Upper lobe of left lung (tissue), 4 donors: Measurements from ENCODE around the gene APBB2.

Source experiments
- POLR2A ChIP-seq, 4 donors: fragments of 450-650 bp; IDR thresholded peaks; one replicate each; pipeline ENCODE4 v1.5.1; 2016 to 2017; ENCODE audit warnings: antibody characterized with exemption in 4 of 4, mild to moderate bottlenecking in 2 of 4
- TF ChIP-seq, protein P1 (sequence below), 6 experiments: fragments of 450-650 bp in 4 of 6; fragments of 200-600 bp in 2 of 6; sonication (generic) in 2 of 6; IDR thresholded peaks; one replicate each; pipeline ENCODE4 v1.5.1; 2016 to 2019; ENCODE audit warnings: antibody characterized with exemption in 6 of 6

DNA sequence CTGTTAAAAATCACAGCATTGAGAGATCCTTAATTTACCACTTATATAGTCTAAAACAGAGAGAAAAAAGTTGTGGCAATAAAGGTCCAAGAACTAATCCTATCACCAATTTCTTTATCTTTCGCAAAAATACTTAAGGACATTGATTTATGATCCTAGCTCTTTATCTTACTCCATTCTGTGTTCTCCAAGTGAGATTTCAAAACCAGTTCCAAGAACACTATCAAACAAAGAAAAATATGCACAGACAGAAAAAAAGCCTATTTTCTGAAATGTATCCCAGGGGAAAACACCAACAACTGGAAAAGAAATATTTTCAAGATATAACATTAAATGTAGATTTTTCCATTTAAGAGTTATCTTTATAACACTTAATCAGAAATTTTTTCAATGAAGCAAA is 172.8 kb downstream of the APBB2 start:
- no peak for TF ChIP-seq POLR2A (IDR thresholded peaks at IDR 0.05)
- TF ChIP-seq, protein P1, sequence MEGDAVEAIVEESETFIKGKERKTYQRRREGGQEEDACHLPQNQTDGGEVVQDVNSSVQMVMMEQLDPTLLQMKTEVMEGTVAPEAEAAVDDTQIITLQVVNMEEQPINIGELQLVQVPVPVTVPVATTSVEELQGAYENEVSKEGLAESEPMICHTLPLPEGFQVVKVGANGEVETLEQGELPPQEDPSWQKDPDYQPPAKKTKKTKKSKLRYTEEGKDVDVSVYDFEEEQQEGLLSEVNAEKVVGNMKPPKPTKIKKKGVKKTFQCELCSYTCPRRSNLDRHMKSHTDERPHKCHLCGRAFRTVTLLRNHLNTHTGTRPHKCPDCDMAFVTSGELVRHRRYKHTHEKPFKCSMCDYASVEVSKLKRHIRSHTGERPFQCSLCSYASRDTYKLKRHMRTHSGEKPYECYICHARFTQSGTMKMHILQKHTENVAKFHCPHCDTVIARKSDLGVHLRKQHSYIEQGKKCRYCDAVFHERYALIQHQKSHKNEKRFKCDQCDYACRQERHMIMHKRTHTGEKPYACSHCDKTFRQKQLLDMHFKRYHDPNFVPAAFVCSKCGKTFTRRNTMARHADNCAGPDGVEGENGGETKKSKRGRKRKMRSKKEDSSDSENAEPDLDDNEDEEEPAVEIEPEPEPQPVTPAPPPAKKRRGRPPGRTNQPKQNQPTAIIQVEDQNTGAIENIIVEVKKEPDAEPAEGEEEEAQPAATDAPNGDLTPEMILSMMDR (IDR thresholded peaks at IDR 0.05), result no peak
